UCSD-AML1 (cell line): ENCODE measurements around the gene ALAD.
"Not testable (repeated sequence)": the region's sequence is repeated elsewhere in the genome, so short reads cannot be mapped to it uniquely, and the experiment has no call there.

Source experiments
- DNase-seq: peaks from one replicate; lab custom pipeline; 2025; ENCODE audit not compliant: unreplicated experiment; lab: John Stamatoyannopoulos, UW

The ALAD gene

GRCh38 chr9:113401027-113401792 lies at the start of gene ALAD:
ALAD (minus strand) TSS chr9:113401284; CDS start chr9:113393559, 7,725 bp downstream.
- peak; percentile 100 for DNase-seq

GRCh38 chr9:113449376-113449775 lies 48.3 kb upstream of the ALAD start:
- DNase-seq, result no peak

- no peak for DNase-seq
Observed at GRCh38 chr9:113446323-113446740, 45.2 kb upstream of the ALAD start.

GRCh38 chr9:113444736-113445135 lies 43.7 kb upstream of the ALAD start:
- DNase-seq, result no peak

GRCh38 chr9:113437716-113438115 lies 36.6 kb upstream of the ALAD start:
- not testable (repeated sequence) for DNase-seq

GRCh38 chr9:113436728-113437515 lies 35.8 kb upstream of the ALAD start:
- no peak for DNase-seq

GRCh38 chr9:113431191-113431590 lies 30.1 kb upstream of the ALAD start:
- no peak for DNase-seq

GRCh38 chr9:113428062-113428615 lies 27.1 kb upstream of the ALAD start:
- DNase-seq, result no peak

GRCh38 chr9:113427629-113428028 lies 26.5 kb upstream of the ALAD start:
- DNase-seq, result no peak

- DNase-seq, result no peak
Observed at GRCh38 chr9:113426701-113427100, 25.6 kb upstream of the ALAD start.

- DNase-seq, result no peak
Observed at GRCh38 chr9:113425072-113425471, 24.0 kb upstream of the ALAD start.

GRCh38 chr9:113421726-113422125 lies 20.6 kb upstream of the ALAD start:
- no peak for DNase-seq

GRCh38 chr9:113417370-113417769 lies 16.3 kb upstream of the ALAD start:
- no peak for DNase-seq

- DNase-seq, result peak; percentile 23
Observed at GRCh38 chr9:113416149-113416721, 15.2 kb upstream of the ALAD start.

- peak; percentile 98 for DNase-seq
Observed at GRCh38 chr9:113410207-113410864, 9.3 kb upstream of the ALAD start, which contains the start of the genes C9orf43 and POLE3. C9orf43 (plus strand) TSS chr9:113410747; CDS start chr9:113413494, 2,747 bp downstream. POLE3 (minus strand) TSS chr9:113410675; CDS start chr9:113410293, 382 bp downstream.

- DNase-seq, result no peak
Observed at GRCh38 chr9:113409883-113410206, 8.8 kb upstream of the ALAD start.

- DNase-seq, result no peak
Observed at GRCh38 chr9:113409481-113409880, 8.4 kb upstream of the ALAD start.

- DNase-seq, result peak; percentile 43
Observed at GRCh38 chr9:113406873-113407511, 5.9 kb upstream of the ALAD start.

- DNase-seq, result not testable (repeated sequence)
Observed at GRCh38 chr9:113406353-113406752, 5.3 kb upstream of the ALAD start.

GRCh38 chr9:113403646-113404045 lies 2.6 kb upstream of the ALAD start:
- DNase-seq, result no peak
